Sigmoid colon (tissue), 7 donors: ENCODE data around the gene NPVF. TPM values are rescaled to one million over a fixed set of nuclear protein-coding genes. Genes with fewer than 3 reads are reported as not detected.

Experiments used
- DNase-seq: peaks from one replicate; pipeline ENCODE4 v3.0.0-alpha.2; 2019
- H3K27ac ChIP-seq, 4 donors: fragments of 200-600 bp; sonication (generic); one replicate each; pipeline ENCODE4 v1.5.1; 2016 to 2019; ENCODE audit warnings: mild to moderate bottlenecking in 1 of 4
- H3K27me3 ChIP-seq, 3 donors: fragments of 200-600 bp; sonication (generic); one replicate each; pipeline ENCODE4 v1.5.1; 2019; ENCODE audit warnings: mild to moderate bottlenecking in 1 of 3
- H3K36me3 ChIP-seq, 4 donors: fragments of 200-600 bp; sonication (generic); one replicate each; pipeline ENCODE4 v1.5.1; 2016 to 2019
- H3K4me1 ChIP-seq, 4 donors: fragments of 200-600 bp; sonication (generic); one replicate each; pipeline ENCODE4 v1.5.1; 2017 to 2019
- H3K4me3 ChIP-seq, 4 donors: fragments of 200-600 bp; sonication (generic); one replicate each; pipeline ENCODE4 v1.5.1; 2017 to 2019; ENCODE audit warnings: mild to moderate bottlenecking in 2 of 4, moderate library complexity in 1 of 4
- H3K9me3 ChIP-seq, 4 donors: fragments of 200-600 bp in 3 of 4; sonication (generic) in 3 of 4; one replicate each; pipeline versions ENCODE4 v1.5.1 to v1.6.1; 2013 to 2019
- EP300 ChIP-seq, 4 donors: sonication (generic); formaldehyde crosslinking; IDR thresholded peaks; one replicate each; pipeline ENCODE4 v1.6.1; 2017; ENCODE audit warnings: antibody characterized with exemption in 4 of 4
- POLR2A ChIP-seq, 2 donors: fragments of 450-650 bp; IDR thresholded peaks; one replicate each; pipeline ENCODE4 v1.6.1; 2016; ENCODE audit warnings: antibody characterized with exemption in 2 of 2, mild to moderate bottlenecking in 2 of 2, moderate library complexity in 2 of 2
- POLR2AphosphoS5 ChIP-seq, 4 donors: sonication (generic); formaldehyde crosslinking; IDR thresholded peaks; one replicate each; pipeline ENCODE4 v1.6.1; 2017; ENCODE audit warnings: antibody characterized with exemption in 4 of 4
- WGBS, 2 donors: extraction: QIAGEN DNeasy Blood & Tissue Kit; methylation state at CpG; one replicate each; pipeline ENCODE4 v1.1.7; 2013; 5-methylcytosine and 5-hydroxymethylcytosine counted together
- intact Hi-C: fragments of 100-400 bp; cut with DNase I; formaldehyde crosslinking; loops from one replicate; pipeline ENCODE4 v1.15.1; 2023
- polyA plus RNA-seq, 3 donors: library from polyadenylated mRNA; stranded (reverse); fragments of 200-250 nt; gene quantifications; one replicate each; pipeline ENCODE4 v1.2.3, GENCODE V29; 2013
- small RNA-seq, 3 donors: library from RNA; depleted of rRNA; stranded (forward); fragments of <200 nt; gene quantifications; one replicate each; pipeline ENCODE3, GENCODE V24; 2016
- total RNA-seq, 4 donors: library from RNA; depleted of rRNA; stranded (reverse); fragments of >200 nt; gene quantifications; one replicate each; pipeline ENCODE4 v1.1.0, GENCODE V29; 2016
- TF ChIP-seq, protein P1 (sequence below), 4 experiments: fragments of 450-650 bp in 3 of 4; fragments of 200-600 bp in 1 of 4; IDR thresholded peaks; one replicate each; pipeline ENCODE4 v1.5.1; 2016 to 2019; ENCODE audit warnings: antibody characterized with exemption in 4 of 4, mild to moderate bottlenecking in 3 of 4, moderate library complexity in 2 of 4
- donor health status: healthy with polysubstance abuse.
- donor health status: Bipolar disorder and iron deficiency.
- donor health status: healthy.

Gene NPVF
- total and polyA plus RNA-seq, 7 donors = not detected

DNA sequence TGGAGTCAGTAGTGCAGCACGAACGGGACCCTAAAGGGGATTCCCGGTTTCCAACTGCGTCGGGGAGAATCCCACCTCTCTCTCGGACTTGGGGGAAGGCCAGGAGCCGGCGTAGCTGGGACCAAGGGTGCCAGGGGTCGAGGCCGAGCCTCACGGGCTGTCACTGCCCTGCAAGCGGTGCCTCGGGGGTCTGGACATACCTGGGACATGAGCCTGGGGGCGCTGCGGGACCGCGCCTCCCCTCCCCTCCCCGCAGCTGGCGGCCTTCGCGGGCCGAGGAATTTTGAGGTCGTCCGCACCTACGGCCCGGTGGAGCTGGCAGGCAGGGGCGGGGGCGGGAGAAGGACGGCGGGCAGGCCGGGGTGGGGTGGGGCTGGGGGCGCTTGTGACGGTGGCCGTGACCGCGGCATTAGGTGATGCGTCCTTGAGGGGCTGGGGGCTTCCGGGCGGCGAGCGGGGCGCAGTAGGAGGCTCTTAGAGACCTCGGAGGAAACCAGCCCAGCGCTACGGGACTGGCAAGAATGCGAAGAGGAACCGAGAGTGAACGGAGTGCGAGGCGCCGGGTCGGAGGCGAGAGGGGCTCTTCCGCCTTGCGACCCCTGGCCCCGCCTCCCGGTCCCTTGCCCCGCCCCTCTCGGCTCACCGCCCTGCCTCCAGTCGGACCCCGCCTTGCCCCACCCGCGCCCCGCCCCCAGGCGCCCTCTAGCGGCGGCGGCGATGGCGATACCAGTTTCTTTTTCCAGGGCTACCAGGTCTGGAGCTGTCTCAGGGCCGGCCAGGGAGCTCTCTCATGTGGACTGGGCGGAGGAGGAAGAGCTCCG, 48.3 kb downstream of the NPVF start:
- peak; percentile 97 for DNase-seq
- TF ChIP-seq EP300 (IDR thresholded peaks at IDR 0.05) = no peak
- TF ChIP-seq POLR2AphosphoS5 (IDR thresholded peaks at IDR 0.05) = peak; percentile 24 to 81 (median 68)
- no peak for TF ChIP-seq POLR2A (IDR thresholded peaks at IDR 0.05)
- TF ChIP-seq, protein P1, sequence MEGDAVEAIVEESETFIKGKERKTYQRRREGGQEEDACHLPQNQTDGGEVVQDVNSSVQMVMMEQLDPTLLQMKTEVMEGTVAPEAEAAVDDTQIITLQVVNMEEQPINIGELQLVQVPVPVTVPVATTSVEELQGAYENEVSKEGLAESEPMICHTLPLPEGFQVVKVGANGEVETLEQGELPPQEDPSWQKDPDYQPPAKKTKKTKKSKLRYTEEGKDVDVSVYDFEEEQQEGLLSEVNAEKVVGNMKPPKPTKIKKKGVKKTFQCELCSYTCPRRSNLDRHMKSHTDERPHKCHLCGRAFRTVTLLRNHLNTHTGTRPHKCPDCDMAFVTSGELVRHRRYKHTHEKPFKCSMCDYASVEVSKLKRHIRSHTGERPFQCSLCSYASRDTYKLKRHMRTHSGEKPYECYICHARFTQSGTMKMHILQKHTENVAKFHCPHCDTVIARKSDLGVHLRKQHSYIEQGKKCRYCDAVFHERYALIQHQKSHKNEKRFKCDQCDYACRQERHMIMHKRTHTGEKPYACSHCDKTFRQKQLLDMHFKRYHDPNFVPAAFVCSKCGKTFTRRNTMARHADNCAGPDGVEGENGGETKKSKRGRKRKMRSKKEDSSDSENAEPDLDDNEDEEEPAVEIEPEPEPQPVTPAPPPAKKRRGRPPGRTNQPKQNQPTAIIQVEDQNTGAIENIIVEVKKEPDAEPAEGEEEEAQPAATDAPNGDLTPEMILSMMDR (IDR thresholded peaks at IDR 0.05) = peak; percentile 34 to 90 (median 58)
- Histone ChIP-seq H3K27ac (peak overlapping the region; percentile 81 to 89 (median 83)), H3K9me3 (no peaks in the 10 kb centered on the region), H3K36me3 (no peaks in the 10 kb centered on the region), H3K4me3 (peak overlapping the region; percentile 82 to 95 (median 86)), H3K4me1 (peaks cover 0 to 18% (median 9%) of the 10 kb centered on the region in 4 donors), H3K27me3 (no peaks in the 10 kb centered on the region)
- intact Hi-C loops = loop anchor here (2.0 kb wide), 1 partner anchor 53 kb away; no protein-coding TSS in a partner anchor
- WGBS, 2 donors = 1% methylated on average over 74 of the region's 74 CpGs

DNA sequence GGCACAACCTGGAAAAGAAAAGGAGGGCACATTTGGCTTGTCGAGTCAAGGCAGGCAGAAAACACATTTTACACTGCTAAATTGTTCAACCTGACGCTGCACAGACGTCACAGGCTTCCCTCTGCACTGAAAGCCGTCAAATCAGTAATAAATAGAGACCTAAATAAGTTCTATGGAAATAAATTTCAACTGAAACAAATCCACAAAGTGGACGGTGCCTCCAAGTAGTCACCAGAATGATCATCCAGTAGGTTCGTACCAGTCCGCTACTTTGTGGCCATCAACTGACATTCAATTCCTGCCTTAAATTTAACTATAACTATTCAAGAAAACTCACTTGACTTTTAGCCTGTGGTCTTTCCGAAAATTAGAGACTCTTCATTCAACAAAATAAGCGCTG, 49.0 kb downstream of the NPVF start:
- WGBS, 2 donors = 20 to 70% methylated on average over 9 of the region's 9 CpGs
- peaks cover 0 to 18% (median 9%) of the 10 kb centered on the region in 4 donors for H3K4me1 ChIP-seq
- TF ChIP-seq POLR2A (IDR thresholded peaks at IDR 0.05) = no peak
- no peak for TF ChIP-seq POLR2AphosphoS5 (IDR thresholded peaks at IDR 0.05)
- TF ChIP-seq EP300 (IDR thresholded peaks at IDR 0.05) = no peak
- TF ChIP-seq, protein P1 (IDR thresholded peaks at IDR 0.05) = no peak
- H3K27ac ChIP-seq = peak overlapping the region; percentile 81 to 89 (median 83)
- H3K4me3 ChIP-seq = peak overlapping the region; percentile 82 to 95 (median 86)
- H3K9me3 ChIP-seq = no peaks in the 10 kb centered on the region
- intact Hi-C loops = no loop called here
- no peak for DNase-seq
- no peaks in the 10 kb centered on the region for H3K27me3 ChIP-seq
- no peaks in the 10 kb centered on the region for H3K36me3 ChIP-seq

Small RNA genes within 50 kb of the gene (small RNA-seq; reads per million reads assigned to genes)
- 0 reads per million in 3 donors for gene RF00012

Other genes starting within 250 kb of the NPVF start
- 1 to 10 TPM; 1.8 to 2.2 (median 1.9) TPM for gene OSBPL3, start 248.3 kb downstream of the NPVF start, total RNA-seq
- gene OSBPL3, start 248.3 kb downstream of the NPVF start, polyA plus RNA-seq = 1 to 10 TPM in 2 of 3 donors, under 1 TPM in 1; 0.60 to 6.3 (median 1.6) TPM
- gene CYCS, start 103.2 kb downstream of the NPVF start, total RNA-seq = 10 to 100 TPM; 33.2 to 69.2 (median 48.7) TPM
- 100 to 1,000 TPM; 159 to 461 (median 336) TPM for gene CYCS, start 103.2 kb downstream of the NPVF start, polyA plus RNA-seq